ENCODE data around the gene CNTNAP1. TPM values are rescaled to one million over a fixed set of nuclear protein-coding genes. Genes with fewer than 3 reads are reported as not detected.

CNTNAP1 gene
- total RNA-seq, 1 donor from 2014 or later: 1.3 TPM

DNA sequence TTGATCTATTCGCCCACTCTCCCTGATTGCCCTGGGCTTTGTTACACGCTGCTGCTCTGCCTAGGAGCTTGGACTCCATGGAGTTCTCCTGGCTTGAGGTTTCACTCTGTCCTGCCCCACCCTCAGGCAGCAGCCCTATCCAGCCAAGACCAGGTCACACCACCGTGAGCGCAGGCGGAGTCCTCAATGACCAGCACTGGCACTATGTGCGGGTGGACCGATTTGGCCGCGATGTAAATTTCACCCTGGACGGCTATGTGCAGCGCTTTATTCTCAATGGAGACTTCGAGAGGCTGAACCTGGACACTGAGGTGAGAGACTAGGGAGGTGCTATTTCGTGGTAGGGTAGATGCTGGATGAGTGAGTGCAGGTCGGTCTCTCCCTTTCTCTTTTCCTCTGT, 3.5 kb downstream of the CNTNAP1 start:
- ATAC-seq: no peak

DNA sequence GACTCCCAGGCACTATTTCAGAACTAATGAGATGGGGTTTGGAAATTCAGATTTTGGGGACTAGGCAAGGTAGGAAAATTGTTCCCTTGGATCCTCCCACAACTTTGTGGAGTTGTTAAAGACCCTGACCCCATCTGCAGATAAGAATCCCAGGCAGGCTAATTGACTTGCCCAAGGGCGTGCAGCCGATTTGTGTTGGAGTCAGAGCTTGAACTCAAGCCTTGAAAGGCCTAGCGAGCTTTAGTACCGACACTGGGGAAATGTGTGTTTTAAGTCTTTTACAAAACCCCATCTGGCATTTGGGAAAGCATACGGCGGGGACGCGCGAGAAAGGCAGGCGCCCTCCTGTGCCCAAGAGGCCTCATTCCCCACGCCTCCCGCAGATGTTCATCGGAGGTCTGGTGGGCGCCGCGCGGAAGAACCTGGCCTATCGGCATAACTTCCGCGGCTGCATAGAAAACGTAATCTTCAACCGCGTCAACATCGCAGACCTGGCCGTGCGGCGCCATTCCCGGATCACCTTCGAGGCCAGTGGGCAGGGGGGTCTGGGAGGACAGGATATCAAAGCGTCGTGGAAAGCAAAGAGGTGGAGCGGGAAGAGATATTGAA, 4.3 kb downstream of the CNTNAP1 start:
- no peak for ATAC-seq

DNA sequence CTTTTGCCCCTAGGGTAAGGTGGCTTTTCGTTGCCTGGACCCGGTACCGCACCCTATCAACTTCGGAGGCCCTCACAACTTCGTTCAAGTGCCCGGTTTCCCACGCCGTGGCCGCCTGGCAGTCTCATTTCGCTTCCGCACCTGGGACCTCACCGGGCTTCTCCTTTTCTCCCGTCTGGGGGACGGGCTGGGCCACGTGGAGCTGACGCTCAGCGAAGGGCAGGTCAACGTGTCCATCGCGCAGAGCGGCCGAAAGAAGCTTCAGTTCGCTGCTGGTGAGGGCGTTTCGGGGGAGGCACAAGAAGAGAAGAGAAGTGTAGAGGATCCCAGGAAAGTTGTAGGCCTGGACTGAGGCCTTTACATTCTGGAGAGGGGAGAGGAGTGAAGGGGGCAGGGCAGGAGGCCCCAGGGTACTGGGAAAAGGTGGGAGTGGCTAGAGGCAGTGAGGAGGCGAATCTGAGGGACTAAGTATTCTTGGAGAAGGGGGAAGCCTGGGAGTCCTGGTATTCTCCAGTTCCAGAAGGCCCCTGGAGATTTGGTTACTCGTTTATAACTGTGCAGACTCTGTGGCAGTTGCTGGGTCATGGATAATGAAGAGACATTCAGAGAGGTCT, 5.5 kb downstream of the CNTNAP1 start:
- no peak for ATAC-seq

DNA sequence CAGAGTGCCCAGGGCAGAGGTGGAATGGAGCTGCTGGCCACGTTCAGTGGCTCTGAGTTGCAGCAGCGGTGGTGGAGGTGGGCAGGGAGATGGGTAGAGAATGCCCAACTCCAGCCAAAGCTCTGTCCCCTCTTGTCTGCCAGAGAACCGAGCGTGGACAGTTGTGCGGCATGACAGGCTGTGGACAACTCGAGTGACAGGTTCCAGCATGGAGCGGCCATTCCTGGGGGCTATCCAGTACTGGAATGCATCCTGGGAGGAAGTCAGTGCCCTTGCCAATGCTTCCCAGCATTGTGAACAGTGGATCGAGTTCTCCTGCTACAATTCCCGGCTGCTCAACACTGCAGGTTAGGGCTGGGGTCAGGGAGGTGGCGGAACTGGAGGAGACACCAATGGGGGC, 8.3 kb downstream of the CNTNAP1 start:
- no peak for ATAC-seq

DNA sequence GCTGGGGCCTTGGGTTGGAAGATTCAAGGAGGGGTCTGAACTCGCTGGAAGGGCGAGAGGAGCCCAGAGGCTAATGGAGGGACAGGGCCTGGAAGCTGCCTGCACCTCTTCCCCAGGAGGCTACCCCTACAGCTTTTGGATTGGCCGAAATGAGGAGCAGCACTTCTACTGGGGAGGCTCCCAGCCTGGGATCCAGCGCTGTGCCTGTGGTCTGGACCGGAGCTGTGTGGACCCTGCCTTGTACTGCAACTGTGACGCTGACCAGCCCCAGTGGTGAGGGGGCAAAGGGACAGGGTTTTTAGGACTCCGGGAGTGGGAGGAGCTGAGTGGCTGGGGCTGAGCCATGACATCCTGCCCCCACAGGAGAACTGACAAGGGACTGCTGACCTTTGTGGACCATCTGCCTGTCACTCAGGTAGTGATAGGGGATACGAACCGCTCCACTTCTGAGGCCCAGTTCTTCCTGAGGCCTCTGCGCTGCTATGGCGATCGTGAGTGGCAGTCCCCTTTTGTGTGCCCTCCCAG, 8.8 kb downstream of the CNTNAP1 start:
- ATAC-seq: no peak

DNA sequence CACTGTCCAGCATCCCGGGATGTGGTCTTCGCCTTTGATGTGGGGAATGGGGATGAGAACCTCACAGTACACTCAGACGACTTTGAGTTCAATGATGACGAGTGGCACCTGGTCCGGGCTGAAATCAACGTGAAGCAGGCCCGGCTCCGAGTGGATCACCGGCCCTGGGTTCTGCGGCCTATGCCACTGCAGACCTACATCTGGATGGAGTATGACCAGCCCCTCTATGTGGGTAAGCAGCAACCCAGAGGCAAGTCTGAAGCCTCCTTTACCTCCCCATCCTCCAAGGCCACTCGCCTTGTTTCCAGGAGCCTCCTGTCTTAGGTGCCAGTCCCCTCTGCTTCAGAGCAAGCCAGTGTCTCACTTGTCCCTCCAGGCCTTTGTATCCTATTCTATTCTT, 10.2 kb downstream of the CNTNAP1 start:
- no peak for ATAC-seq

DNA sequence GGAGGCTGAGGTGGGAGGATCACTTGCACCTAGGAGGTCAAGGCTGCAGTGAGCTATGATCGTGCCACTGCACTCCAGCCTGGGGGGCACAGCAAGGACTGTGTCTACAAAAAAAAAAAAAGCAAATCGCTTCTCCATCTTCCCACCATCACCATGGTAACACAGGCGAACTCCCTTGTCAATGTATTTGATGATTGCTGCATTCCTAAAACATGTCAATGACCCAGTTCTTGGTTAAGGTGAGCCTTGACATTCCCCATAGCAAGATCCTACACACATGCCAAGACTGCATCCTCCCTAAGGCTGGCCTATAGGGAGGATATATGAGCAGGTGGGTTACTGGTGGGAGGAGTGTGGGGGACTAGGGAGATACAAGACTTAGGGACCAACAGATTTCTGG, 12.2 kb downstream of the CNTNAP1 start:
- no peak for ATAC-seq

DNA sequence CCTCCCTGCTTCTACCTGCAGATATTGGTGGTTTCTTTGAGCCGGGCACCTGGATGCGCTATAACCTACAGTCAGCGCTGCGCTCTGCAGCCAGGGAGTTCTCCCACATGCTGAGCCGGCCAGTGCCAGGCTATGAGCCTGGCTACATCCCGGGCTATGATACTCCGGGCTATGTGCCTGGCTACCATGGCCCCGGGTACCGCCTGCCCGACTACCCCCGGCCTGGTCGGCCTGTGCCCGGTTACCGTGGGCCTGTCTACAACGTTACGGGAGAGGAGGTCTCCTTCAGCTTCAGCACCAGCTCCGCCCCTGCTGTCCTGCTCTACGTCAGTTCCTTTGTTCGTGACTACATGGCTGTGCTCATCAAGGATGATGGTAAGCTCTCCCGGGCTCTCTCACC, 13.2 kb downstream of the CNTNAP1 start:
- ATAC-seq: no peak

DNA sequence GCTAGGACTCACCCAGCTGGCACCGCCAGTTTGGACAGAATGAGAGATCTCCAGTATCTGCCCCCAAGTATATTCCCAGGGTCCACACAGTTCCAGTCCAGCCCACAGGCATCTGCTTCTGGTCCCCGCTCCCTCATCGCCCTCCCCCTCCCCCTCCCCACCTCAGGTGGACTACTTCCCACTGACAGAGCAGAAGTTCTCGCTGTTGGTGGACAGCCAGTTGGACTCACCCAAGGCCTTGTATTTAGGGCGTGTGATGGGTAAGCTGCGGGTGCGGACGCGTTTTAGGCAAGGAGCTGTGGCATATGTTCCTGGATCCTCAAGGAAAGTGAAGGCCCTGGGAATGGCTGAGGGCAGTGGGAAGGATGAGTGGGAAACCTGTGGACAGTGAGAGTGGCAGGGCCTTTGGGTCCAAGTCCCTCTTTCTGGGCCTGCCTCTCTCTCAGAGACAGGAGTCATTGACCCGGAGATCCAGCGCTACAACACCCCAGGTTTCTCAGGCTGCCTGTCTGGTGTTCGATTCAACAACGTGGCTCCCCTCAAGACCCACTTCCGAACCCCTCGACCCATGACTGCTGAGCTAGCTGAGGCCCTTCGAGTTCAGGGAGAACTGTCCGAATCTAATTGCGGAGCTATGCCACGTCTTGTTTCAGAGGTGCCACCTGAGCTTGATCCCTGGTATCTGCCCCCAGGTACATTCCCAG, 14.9 kb downstream of the CNTNAP1 start:
- no peak for ATAC-seq

DNA sequence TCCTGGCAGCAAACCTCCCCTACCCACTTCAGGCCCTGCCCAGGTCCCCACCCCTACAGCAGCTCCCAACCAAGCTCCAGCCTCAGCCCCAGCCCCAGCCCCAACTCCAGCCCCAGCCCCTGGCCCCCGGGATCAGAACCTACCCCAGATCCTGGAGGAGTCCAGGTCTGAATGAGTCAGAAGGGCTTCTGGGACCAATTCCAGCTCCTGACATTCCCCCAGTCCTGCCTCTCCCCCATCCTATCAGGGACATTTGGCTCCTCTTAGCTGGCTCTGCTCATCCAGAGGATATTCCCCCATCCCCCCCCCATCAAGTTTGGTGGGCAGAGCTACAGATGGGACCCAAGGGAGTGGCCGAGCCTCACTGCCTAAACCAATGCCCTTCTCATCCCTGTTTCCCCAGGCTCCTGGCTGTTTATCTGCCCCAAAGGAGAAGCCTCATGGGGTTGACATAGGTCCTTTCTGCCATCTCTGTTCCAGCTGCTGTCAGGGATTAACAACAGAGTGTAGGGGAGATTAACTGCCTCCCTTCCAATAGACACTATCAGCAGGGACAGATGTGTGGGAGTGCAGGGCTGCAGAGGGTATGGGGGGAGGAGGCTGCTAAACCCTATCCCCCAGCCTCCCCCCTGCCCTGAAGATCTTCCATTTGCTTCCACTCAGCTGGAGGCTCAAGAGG, 16.5 kb downstream of the CNTNAP1 start:
- ATAC-seq: no peak

DNA sequence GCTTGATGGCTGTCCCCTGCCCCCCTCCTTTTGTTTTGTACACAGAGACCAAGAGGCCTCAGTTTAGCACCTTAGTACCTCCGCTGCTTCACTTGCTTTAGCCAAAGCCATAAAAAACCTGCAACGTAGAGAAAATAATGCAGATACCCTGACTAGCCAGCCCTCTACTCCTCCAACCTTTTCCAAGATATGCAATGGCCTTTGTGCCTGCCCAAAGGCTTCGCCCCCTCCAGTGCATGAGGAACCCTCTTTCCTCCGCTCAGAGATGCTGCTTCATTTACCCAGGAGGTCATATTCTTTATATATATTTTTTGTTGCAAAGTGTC, 17.0 kb downstream of the CNTNAP1 start:
- no peak for ATAC-seq

DNA sequence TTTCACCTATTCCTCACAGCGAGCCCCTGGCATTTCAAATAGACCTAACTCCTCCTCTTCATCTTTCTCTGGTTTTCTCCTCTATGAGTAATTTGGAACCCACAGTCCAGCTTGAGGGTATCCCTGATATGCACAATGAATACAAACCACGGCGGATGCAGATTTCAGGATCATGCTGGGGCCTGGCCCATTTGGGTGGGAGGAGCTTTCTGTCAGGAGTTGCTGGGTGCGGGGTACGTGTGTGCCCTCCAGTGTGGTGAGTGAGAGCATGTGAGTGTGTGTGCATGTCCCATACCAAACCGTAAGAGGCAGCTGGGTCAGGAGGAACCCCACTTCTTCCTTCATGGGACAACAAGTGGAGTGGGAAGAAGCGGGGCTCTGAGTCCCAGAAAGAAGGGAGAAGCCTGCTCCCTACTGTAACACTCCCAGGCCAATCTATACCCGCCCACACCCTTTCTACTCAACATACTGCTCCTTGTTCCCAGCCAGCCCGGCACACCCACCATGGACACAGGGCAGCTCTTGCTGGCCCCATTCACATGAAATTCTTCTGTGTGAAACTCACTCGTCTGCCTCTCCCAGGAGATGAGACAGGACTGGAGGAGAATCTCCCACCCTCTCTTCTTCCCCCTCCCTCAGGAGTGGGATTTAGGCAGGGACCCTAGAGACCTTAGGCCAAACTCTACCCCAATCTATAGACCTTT, 18.4 kb downstream of the CNTNAP1 start:
- ATAC-seq: no peak

DNA sequence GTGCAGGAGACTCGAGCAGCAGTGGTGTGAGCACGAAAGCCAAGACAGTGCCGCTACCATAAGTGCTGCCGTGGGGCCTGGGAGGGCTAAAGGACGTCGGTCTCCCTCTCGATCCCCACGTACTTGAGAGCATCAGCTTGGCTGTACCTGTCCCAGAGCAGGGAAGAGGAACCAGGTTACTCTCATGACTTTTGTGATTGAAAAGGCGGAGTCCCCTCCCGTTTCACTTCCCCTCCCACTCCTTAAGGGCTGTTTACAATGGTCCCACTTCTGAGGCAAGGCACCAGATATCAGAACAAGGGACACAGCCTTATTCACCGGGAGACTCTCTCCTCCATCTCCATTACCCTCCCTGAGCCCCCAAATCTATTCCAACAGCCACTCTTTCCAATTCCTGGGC, 20.1 kb downstream of the CNTNAP1 start:
- no peak for ATAC-seq

DNA sequence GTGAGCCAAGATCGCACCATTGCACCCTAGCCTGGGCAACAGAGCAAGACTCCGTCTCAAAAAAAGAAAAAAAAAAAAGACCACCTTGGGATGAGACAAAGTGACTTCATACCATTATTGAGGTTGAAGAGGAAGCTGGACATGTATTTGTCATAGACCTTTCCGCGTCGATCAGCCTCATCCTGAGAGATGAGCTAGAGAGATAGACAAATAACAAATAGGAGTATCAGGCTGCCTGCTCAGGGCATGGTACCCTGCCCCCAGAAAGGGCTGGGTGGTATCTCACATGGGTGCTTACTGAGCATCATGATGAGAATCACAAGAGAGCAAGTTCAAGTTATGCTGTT, 22.1 kb downstream of the CNTNAP1 start:
- no peak for ATAC-seq

DNA sequence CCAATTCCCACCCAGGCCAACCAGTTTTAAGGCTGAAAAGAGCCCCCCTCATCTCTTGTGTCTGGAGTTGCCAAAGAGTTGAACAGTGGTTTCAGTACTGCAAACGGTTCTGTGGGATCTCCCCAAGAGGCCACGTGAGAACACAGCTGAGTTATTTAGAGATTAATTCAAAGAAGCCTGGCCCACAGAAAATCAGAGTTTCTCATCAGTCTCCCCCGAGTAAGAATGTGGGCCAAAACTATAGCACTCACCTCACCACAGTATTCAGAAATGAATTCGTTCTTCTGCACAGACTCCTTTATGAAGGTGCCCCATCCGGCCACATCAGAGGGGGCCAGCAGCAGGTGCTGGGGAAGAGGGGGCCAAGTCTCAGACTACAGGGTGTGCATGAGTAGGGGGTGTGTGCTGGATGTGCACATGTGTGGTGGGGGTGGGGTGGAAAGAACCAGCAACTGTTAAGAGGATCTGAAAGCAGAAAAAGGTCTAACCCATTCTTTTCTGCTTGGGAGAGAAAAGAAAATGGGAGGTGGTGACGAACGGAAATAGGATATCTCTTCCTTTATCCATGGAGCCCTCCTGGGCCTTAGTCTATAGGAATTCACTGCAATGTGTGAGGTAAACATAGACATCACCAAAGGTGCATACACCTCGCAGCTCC, 22.6 kb downstream of the CNTNAP1 start:
- no peak for ATAC-seq

DNA sequence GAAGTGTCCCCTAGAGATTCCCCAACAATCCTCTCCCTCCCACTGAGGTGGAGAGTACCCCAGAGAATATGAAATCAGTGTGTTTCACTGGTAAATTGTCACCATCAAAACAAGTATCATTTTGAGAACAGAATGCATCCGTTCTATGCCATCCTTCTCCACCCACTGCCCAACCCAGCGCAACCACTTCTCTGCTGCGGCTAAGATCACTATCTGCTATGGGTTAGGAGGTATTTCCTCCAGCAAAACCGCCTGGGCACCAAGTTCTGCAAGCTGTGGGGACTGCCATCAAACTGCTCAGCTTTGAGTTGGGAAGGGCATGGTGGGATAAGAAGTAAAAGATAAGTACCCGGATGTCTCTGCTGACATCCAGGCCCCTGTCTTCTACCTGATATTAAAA, 24.4 kb downstream of the CNTNAP1 start:
- ATAC-seq: no peak

DNA sequence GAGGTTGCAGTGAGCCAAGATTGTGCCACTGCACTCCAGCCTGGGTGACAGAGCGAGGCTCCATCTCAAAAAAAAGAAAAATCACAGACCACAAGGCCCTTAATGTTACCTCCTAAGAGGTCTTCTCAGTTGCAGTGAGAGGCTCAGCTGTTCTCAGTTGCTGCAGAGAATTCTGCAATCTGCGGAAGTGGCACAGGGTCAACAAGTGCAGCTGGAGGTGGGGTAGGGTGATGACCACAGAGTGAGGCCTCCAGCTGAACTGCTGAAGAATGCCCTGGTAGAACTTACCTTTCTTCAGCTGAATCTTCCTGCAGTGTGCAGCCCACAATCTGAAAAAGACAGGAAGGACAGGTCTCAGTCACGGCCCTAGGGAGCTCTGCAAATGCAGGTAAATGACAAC, 26.3 kb downstream of the CNTNAP1 start:
- no peak for ATAC-seq

DNA sequence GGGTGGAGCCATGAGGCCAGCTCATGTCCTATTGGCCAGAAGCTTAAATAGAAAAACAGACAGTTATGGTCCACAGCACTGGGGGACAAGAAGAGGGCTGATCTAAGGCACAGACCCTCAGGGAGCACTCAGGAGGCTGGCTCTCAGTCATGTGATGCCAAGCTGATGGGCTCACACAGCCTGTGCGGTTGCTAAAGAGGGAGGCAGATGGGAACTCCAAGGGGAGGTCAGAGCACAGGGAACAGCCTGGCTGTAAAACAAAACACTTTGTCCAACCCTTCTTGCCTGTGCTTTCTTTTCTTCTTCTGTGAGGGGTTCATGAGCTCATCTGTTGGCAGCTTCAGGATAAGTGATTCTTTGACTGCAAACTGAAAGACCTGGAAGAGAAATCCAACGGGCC, 27.2 kb downstream of the CNTNAP1 start:
- ATAC-seq: no peak

DNA sequence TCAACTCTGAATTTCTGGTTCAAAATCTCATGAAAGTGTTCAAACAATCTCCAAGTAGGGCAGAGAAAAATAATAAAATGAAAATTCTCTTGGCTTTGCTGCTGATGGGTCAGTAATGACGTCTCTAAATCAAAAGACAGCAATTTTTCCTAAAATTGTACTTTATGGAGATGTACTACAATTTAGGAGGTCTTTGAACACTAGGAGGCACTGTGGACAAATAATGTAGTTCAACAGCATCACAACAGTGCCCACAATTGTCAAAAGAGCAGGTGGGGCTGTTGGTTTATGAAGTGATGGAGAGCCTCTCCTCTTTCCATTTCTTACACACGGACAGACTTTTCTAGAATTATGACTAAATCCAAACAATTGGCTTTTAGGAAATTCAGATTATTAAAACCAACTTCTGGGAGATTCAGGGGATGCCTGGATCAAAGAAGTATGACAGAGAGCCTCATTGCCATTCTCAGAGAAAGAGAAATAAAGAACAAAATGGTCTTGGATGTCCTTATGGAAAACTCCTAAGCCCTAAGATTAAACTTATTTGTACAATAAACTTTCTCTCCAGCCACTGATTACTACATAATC, 38.8 kb downstream of the CNTNAP1 start:
- ATAC-seq: peak; percentile 66

DNA sequence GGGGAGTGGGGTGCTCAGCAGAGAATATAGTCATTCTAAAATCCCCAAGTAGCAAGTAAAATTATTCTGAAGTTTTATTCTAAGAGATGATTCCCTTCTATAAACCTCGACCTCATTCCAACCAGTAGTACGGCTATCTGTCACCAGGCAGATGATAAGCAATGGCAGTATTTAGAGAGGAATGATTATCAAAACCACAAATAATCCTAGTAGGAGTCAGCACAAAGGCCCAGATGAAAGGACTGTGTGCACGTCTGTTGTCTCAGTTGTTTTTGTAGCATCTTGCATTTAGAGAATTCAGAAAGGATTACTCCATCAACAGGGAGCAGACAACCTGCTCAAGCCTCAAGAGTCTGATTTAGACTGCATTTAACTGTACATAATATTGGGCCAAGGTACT, 41.3 kb downstream of the CNTNAP1 start:
- no peak for ATAC-seq

DNA sequence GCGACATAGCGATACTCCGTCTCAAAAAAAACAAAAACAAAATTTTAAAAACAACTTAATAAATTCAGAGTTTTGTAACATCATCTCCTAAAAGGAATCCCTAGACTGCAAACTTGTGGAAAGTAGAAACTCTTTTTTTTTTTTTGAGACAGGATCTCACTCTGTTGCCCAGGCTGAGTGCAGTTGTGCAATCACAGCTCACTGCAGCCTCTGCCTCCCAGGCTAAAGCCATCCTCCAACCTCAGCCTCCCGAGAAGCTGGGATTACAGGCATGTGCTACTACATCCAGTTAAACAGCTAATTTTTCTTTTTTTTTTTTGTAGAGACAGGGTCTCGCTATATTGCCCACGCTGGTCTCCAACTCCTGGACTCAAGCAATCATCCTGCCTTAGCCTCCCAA, 42.8 kb downstream of the CNTNAP1 start:
- ATAC-seq: no peak

DNA sequence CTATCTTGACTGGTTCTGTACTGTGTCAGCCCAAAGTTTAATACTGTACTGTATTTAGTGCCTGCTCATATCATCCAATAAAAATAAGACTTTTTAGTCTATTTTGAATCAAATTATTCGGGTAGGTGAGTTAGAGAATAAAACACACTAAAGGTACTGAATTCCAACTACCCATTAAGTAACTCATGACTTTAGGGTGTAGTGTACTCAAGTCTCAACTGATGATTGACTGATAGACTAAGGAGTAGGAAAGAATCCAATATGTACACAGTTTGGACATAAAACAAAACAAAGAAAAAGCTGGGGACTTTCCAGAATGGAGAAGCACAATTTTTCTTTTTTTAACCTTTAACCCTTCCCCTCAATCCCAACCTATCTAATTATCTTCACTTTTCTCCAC, 58.4 kb downstream of the CNTNAP1 start:
- no peak for ATAC-seq

Data from esophagus mucosa (tissue), 1 donor.